ENCODE data around the gene KRT86.
"Not testable (repeated sequence)": the region's sequence is repeated elsewhere in the genome, so short reads cannot be mapped to it uniquely, and the experiment has no call there.

Gene KRT86

GRCh38 chr12:52342781-52343490, 68.5 kb downstream of the KRT86 start:
- Histone ChIP-seq H3K4me2 (ENCODE audit: low read length) (no peak overlapping the region), H3K4me1 (ENCODE audit: control insufficient read depth, insufficient read depth, low read length) (no peaks in the 10 kb centered on the region), H3K9me3 (replicated peaks; ENCODE audit: low read length) (peaks cover 6% of the 10 kb centered on the region), H3K9ac (ENCODE audit: low read depth, low read length) (no peak overlapping the region), H3K4me3 (ENCODE audit: low read length) (no peak overlapping the region), H3K36me3 (ENCODE audit: insufficient read depth, low read length) (no peaks in the 10 kb centered on the region), H3K27me3 (ENCODE audit: control insufficient read depth, insufficient read depth, low read length) (peaks cover 84% of the 10 kb centered on the region)

GRCh38 chr12:52343550-52343949, 69.1 kb downstream of the KRT86 start:
- Histone ChIP-seq H3K4me1 (ENCODE audit: control insufficient read depth, insufficient read depth, low read length) (no peaks in the 10 kb centered on the region), H3K4me3 (ENCODE audit: low read length) (no peak overlapping the region), H3K36me3 (ENCODE audit: insufficient read depth, low read length) (no peaks in the 10 kb centered on the region), H3K4me2 (ENCODE audit: low read length) (no peak overlapping the region), H3K9me3 (replicated peaks; ENCODE audit: low read length) (peaks cover 6% of the 10 kb centered on the region), H3K27me3 (ENCODE audit: control insufficient read depth, insufficient read depth, low read length) (peaks cover 84% of the 10 kb centered on the region), H3K9ac (ENCODE audit: low read depth, low read length) (no peak overlapping the region)

GRCh38 chr12:52344111-52344510, 69.7 kb downstream of the KRT86 start:
- H3K27me3 ChIP-seq (ENCODE audit: control insufficient read depth, insufficient read depth, low read length): peaks cover 84% of the 10 kb centered on the region
- H3K4me3 ChIP-seq (ENCODE audit: low read length): no peak overlapping the region
- H3K9ac ChIP-seq (ENCODE audit: low read depth, low read length): no peak overlapping the region
- no peaks in the 10 kb centered on the region for H3K4me1 ChIP-seq (ENCODE audit: control insufficient read depth, insufficient read depth, low read length)
- no peaks in the 10 kb centered on the region for H3K36me3 ChIP-seq (ENCODE audit: insufficient read depth, low read length)
- H3K9me3 ChIP-seq (replicated peaks; ENCODE audit: low read length): peaks cover 6% of the 10 kb centered on the region
- H3K4me2 ChIP-seq (ENCODE audit: low read length): no peak overlapping the region

GRCh38 chr12:52345041-52345440, 70.6 kb downstream of the KRT86 start:
- H3K9ac ChIP-seq (ENCODE audit: low read depth, low read length); H3K36me3 ChIP-seq (ENCODE audit: insufficient read depth, low read length); H3K4me1 ChIP-seq (ENCODE audit: control insufficient read depth, insufficient read depth, low read length); H3K4me3 ChIP-seq (ENCODE audit: low read length); H3K9me3 ChIP-seq (replicated peaks; ENCODE audit: low read length); H3K4me2 ChIP-seq (ENCODE audit: low read length): not testable (repeated sequence)
- H3K27me3 ChIP-seq (ENCODE audit: control insufficient read depth, insufficient read depth, low read length): peaks cover 81% of the 10 kb centered on the region

GRCh38 chr12:52346593-52346992, 72.1 kb downstream of the KRT86 start:
- peaks cover 6% of the 10 kb centered on the region for H3K9me3 ChIP-seq (replicated peaks; ENCODE audit: low read length)
- no peak overlapping the region for H3K4me2 ChIP-seq (ENCODE audit: low read length)
- H3K27me3 ChIP-seq (ENCODE audit: control insufficient read depth, insufficient read depth, low read length): peaks cover 82% of the 10 kb centered on the region
- H3K4me1 ChIP-seq (ENCODE audit: control insufficient read depth, insufficient read depth, low read length): no peaks in the 10 kb centered on the region
- no peak overlapping the region for H3K9ac ChIP-seq (ENCODE audit: low read depth, low read length)
- no peaks in the 10 kb centered on the region for H3K36me3 ChIP-seq (ENCODE audit: insufficient read depth, low read length)
- H3K4me3 ChIP-seq (ENCODE audit: low read length): no peak overlapping the region

- Histone ChIP-seq H3K9ac (ENCODE audit: low read depth, low read length) (no peak overlapping the region), H3K9me3 (replicated peaks; ENCODE audit: low read length) (peaks cover 6% of the 10 kb centered on the region), H3K4me2 (ENCODE audit: low read length) (no peak overlapping the region), H3K4me1 (ENCODE audit: control insufficient read depth, insufficient read depth, low read length) (no peaks in the 10 kb centered on the region), H3K27me3 (ENCODE audit: control insufficient read depth, insufficient read depth, low read length) (peaks cover 82% of the 10 kb centered on the region), H3K36me3 (ENCODE audit: insufficient read depth, low read length) (no peaks in the 10 kb centered on the region), H3K4me3 (ENCODE audit: low read length) (no peak overlapping the region)
Observed at GRCh38 chr12:52347016-52347415, 72.6 kb downstream of the KRT86 start.

GRCh38 chr12:52347551-52348510, 73.4 kb downstream of the KRT86 start:
- Histone ChIP-seq H3K4me2 (ENCODE audit: low read length) (no peak overlapping the region), H3K4me1 (ENCODE audit: control insufficient read depth, insufficient read depth, low read length) (no peaks in the 10 kb centered on the region), H3K9me3 (replicated peaks; ENCODE audit: low read length) (peaks cover 6% of the 10 kb centered on the region), H3K36me3 (ENCODE audit: insufficient read depth, low read length) (no peaks in the 10 kb centered on the region), H3K4me3 (ENCODE audit: low read length) (no peak overlapping the region), H3K9ac (ENCODE audit: low read depth, low read length) (no peak overlapping the region), H3K27me3 (ENCODE audit: control insufficient read depth, insufficient read depth, low read length) (peaks cover 81% of the 10 kb centered on the region)

GRCh38 chr12:52349196-52349595, 74.8 kb downstream of the KRT86 start:
- Histone ChIP-seq H3K4me1 (ENCODE audit: control insufficient read depth, insufficient read depth, low read length) (no peaks in the 10 kb centered on the region), H3K27me3 (ENCODE audit: control insufficient read depth, insufficient read depth, low read length) (peaks cover 83% of the 10 kb centered on the region), H3K9ac (ENCODE audit: low read depth, low read length) (no peak overlapping the region), H3K4me3 (ENCODE audit: low read length) (no peak overlapping the region), H3K36me3 (ENCODE audit: insufficient read depth, low read length) (no peaks in the 10 kb centered on the region), H3K4me2 (ENCODE audit: low read length) (no peak overlapping the region), H3K9me3 (replicated peaks; ENCODE audit: low read length) (no peaks in the 10 kb centered on the region)

- H3K27me3 ChIP-seq (ENCODE audit: control insufficient read depth, insufficient read depth, low read length): peaks cover 84% of the 10 kb centered on the region
- H3K9ac ChIP-seq (ENCODE audit: low read depth, low read length): no peak overlapping the region
- no peaks in the 10 kb centered on the region for H3K4me1 ChIP-seq (ENCODE audit: control insufficient read depth, insufficient read depth, low read length)
Observed at GRCh38 chr12:52350021-52350620, 75.7 kb downstream of the KRT86 start.

GRCh38 chr12:52350786-52351185, 76.3 kb downstream of the KRT86 start:
- Histone ChIP-seq H3K9ac (ENCODE audit: low read depth, low read length) (no peak overlapping the region), H3K4me2 (ENCODE audit: low read length) (no peak overlapping the region), H3K36me3 (ENCODE audit: insufficient read depth, low read length) (no peaks in the 10 kb centered on the region), H3K27me3 (ENCODE audit: control insufficient read depth, insufficient read depth, low read length) (peaks cover 89% of the 10 kb centered on the region), H3K4me1 (ENCODE audit: control insufficient read depth, insufficient read depth, low read length) (no peaks in the 10 kb centered on the region), H3K4me3 (ENCODE audit: low read length) (no peak overlapping the region), H3K9me3 (replicated peaks; ENCODE audit: low read length) (no peaks in the 10 kb centered on the region)

More at GRCh38 chr12:52350021-52350620, 75.7 kb downstream of the KRT86 start:
- Histone ChIP-seq H3K36me3 (ENCODE audit: insufficient read depth, low read length) (no peaks in the 10 kb centered on the region), H3K4me3 (ENCODE audit: low read length) (no peak overlapping the region), H3K4me2 (ENCODE audit: low read length) (no peak overlapping the region), H3K9me3 (replicated peaks; ENCODE audit: low read length) (no peaks in the 10 kb centered on the region)

GRCh38 chr12:52351196-52352059, 77.0 kb downstream of the KRT86 start:
- Histone ChIP-seq H3K36me3 (ENCODE audit: insufficient read depth, low read length) (no peaks in the 10 kb centered on the region), H3K4me2 (ENCODE audit: low read length) (no peak overlapping the region), H3K4me1 (ENCODE audit: control insufficient read depth, insufficient read depth, low read length) (no peaks in the 10 kb centered on the region), H3K9ac (ENCODE audit: low read depth, low read length) (no peak overlapping the region), H3K4me3 (ENCODE audit: low read length) (no peak overlapping the region), H3K9me3 (replicated peaks; ENCODE audit: low read length) (no peaks in the 10 kb centered on the region), H3K27me3 (ENCODE audit: control insufficient read depth, insufficient read depth, low read length) (peaks cover 84% of the 10 kb centered on the region)

Measured in skeletal muscle satellite cell (primary cell).